ENCODE measurements around the gene CNOT3. TPM values are rescaled to one million over a fixed set of nuclear protein-coding genes. Genes with fewer than 3 reads are reported as not detected.

CNOT3 gene
- 13.1 and 25.5 TPM in 2 replicates for total RNA-seq

GRCh38 chr19:54137699-54138488, at the start of gene CNOT3:
TSS of gene CNOT3 (plus strand) at chr19:54137762. CDS start at chr19:54142979, 5,217 bp downstream.

DNA sequence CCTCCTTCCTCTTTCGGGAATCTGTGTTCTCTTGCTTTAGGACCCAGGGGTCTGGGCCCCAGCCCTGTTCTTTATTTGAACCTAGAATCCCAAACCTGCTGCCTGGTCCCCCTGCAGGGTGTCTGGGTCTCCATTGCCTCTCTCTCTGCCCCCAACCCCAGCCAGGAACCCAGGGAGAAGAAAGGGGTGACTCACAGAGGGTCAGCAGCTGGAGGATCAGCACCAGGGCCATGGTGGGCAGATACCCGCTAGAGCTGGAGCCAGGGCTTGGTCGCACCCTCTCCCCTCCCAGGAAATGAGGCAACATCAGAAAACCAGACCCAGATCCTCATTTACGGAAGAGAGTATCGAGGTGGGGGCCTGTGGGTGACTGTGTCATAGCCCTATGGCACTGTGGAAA, 37.0 kb upstream of the CNOT3 start, which contains the start of gene OSCAR:
Gene OSCAR, minus strand, starts transcription at position 243 of the 400 bp plus-strand sequence. Its CDS starts 11 bp downstream, at position 232.

DNA sequence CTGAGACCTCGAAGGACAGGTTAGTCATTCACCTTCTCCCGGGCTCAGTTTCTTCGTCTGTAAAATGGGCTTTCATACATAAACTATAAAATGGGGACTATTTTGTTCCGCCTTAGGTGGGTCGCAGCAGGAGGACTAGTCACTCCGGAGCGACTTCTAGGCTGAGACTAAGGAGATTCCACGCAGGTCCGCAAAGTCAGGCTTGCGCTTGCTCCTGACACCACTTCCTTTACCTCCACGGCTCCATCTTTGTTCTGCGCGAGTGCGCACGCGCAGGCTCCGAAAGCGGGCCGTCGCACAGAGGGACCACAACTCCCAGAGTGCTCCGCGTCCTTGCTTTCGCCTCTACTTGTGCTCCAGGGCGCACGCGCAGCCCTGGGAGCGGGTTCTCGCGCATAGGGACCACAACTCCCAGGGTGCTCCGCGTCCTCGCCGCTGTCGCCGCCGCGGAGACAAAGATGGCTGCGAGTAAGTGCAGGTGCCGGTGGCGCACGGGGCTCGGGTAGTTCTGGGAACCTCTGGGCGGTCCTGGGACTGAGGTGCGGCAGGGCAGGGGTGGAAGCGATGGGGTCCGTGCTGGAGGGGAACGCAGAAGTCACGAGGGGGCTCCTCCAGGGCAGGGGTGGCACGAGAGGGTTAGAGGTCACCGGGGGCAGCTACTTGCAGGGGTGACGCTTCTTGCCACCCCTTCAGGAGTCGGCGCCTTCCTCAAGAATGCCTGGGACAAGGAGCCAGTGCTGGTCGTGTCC, 35.0 kb upstream of the CNOT3 start, which contains the start of gene NDUFA3:
Gene NDUFA3, plus strand, starts transcription at position 435 of the 749 bp plus-strand sequence. Its CDS starts 24 bp downstream, at position 459.

DNA sequence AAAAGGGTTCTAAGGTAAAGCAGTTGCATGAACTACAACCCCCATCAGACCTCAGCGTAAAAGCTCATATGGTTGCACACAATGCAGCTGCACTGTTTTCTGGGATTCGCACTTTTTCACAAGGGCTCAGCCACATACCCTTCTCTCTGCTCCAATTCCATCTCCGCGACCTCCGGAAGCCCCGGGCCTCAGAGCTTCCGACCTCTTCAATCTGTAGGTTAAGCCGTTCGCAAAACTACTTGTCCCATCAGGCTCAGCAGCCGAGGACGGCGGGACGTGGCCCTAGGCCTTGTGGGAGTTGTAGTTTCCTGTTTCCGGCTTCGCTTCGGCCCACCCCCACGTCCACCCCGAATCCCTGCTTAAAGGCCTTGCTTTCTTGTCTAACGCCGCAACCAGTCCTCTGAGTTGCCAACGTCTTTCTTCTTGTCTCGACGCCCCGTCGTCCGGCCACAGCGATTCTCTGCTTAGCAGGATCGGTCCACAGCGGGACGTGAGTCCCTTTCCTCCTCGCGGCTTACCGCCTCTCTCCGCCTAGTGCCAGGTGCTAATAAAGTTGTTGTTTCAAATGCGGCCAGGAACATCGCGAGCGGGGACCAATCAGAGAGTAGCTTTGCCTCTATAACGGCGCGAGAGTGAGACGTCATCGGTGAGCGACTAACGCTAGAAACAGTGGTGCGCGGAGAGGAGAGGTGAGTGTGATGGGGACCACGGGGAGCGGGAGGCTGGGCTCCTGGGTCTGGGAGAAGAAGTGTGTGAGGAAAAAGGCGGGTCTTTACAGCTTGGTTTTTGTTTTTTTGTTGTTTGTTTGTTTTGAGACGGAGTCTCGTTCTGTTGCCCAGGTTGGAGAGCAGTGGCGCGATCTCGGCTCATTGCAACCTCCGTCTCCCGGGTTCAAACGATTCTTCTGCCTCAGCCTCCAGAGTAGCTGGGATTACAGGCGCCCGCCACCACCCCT, 22.2 kb upstream of the CNOT3 start, which contains the start of the genes PRPF31 and TFPT:
Gene PRPF31, plus strand, starts transcription at position 646 of the 955 bp plus-strand sequence. CDS start 2,525 bp downstream, outside the sequence.
Gene TFPT, minus strand, starts transcription at position 549 of the 955 bp plus-strand sequence. Its CDS starts 388 bp downstream, at position 161.

DNA sequence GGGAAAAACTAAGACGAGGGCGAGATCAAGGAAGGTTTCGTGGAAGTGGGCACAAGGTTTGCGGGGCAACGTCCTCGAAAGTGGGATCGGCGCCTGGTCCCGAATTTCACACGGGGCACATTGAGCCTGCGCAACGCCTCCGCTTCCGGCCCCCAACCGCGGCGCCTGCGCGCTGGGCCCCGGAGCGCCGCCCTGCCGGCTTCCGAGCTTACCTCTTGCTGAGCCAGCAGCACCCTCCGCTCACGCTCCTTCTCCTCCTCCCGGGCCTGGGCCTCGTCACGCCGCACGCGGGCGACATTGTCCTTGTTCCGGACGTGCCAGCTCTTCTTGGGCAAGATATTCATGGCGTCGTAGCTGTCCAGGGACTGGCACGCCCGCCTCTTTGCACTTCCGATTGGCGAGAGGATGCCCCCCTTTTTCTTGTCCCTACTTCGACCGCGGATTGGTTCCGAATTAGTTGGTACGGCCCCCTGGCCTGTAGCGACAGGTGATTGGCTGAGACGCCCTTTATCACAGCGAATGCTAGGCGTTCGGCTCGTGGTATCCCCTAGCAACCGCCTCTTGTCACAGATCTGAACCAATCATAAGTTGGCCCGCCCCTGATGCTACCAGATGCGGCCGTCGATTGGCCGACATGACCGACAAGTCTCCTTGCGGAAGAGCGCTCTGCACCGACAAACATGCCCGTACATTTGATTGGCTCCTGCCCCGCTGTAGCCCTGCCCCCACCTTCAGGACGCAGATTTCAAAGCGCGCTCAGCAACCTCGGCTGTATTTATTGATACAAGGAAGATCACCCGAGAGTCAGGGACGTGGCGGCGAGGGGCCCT, 22.0 kb downstream of the CNOT3 start, which contains the start of gene LENG1:
Gene LENG1, minus strand, starts transcription at position 370 of the 830 bp plus-strand sequence. Its CDS starts 26 bp downstream, at position 344.

GRCh38 chr19:54172471-54173358, 35.2 kb downstream of the CNOT3 start, which contains the start of gene TMC4:
TSS of gene TMC4 (minus strand) at chr19:54173160. CDS start at chr19:54173117, 43 bp downstream.

DNA sequence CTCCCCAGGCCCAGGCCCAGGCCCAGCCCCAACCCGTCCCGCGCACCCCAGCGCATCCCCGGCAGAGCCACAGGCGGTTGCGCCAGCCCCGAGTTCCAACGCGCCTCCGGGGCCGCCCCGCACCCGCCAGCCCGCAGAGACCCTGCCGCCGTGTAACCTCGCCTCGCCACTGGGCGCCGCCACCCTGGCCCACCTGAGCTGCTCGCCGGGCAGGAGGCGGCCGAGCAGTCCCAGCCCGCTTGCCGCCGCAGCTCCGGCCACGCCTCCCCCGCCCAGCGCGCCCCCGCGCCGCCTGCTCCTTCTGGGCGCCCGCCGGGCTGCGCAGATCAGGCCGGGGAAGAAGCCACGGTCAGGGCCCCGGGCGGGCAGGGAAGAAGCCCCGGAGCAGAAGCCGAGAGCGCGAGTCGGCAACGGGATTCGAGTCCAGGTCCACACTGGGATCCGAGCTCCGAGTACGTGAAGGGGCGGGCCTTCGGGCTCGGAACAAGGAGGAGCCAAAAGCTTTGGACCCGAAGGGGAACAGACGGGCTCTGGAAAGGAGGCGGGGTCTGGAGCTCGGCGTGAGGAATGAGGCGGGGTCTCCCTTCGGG, 51.7 kb downstream of the CNOT3 start, which contains the start of gene MBOAT7:
Gene MBOAT7, minus strand, starts transcription at position 436 of the 590 bp plus-strand sequence. CDS start 1,072 bp downstream, outside the sequence.

GRCh38 chr19:54191011-54191810, 53.6 kb downstream of the CNOT3 start, which contains the start of gene TSEN34:
TSS of gene TSEN34 (plus strand) at chr19:54191308. CDS start at chr19:54191365, 57 bp downstream.

Other genes with a start within 250 kb of the CNOT3 start
- 1.1 and 4.2 TPM in 2 replicates for gene CACNG7, start 228.5 kb upstream of the CNOT3 start, total RNA-seq
- gene CACNG8, start 174.8 kb upstream of the CNOT3 start, total RNA-seq, result 0.23 and 0.59 TPM in 2 replicates
- not detected in 2 replicates for gene CACNG6, start 146.1 kb upstream of the CNOT3 start, total RNA-seq
- not detected in 2 replicates for gene VSTM1, start 73.9 kb upstream of the CNOT3 start, total RNA-seq
- not detected in 2 replicates for gene TARM1, start 56.4 kb upstream of the CNOT3 start, total RNA-seq
- 0.78 TPM in 1 of 2 replicates, not detected in the other for gene OSCAR, start 37.0 kb upstream of the CNOT3 start, total RNA-seq
- gene NDUFA3, start 34.9 kb upstream of the CNOT3 start, total RNA-seq, result 8.8 and 9.5 TPM in 2 replicates
- gene TFPT, start 22.1 kb upstream of the CNOT3 start, total RNA-seq, result 9.1 and 18.1 TPM in 2 replicates
- 37.1 and 60.9 TPM in 2 replicates for gene PRPF31, start 22.0 kb upstream of the CNOT3 start, total RNA-seq
- gene LENG1, start 22.0 kb downstream of the CNOT3 start, total RNA-seq, result 4.6 and 5.3 TPM in 2 replicates
- under 0.01 and 0.60 TPM in 2 replicates for gene TMC4, start 35.4 kb downstream of the CNOT3 start, total RNA-seq
- gene MBOAT7, start 51.8 kb downstream of the CNOT3 start, total RNA-seq, result 59.7 and 112 TPM in 2 replicates
- 65.0 and 78.9 TPM in 2 replicates for gene TSEN34, start 53.5 kb downstream of the CNOT3 start, total RNA-seq
- gene RPS9, start 63.1 kb downstream of the CNOT3 start, total RNA-seq, result 753 and 1,564 TPM in 2 replicates
- gene LILRB3, start 85.2 kb downstream of the CNOT3 start, total RNA-seq, result not detected in 2 replicates
- gene LILRA6, start 105.0 kb downstream of the CNOT3 start, total RNA-seq, result not detected in 2 replicates
- not detected in 2 replicates for gene LILRB5, start 119.5 kb downstream of the CNOT3 start, total RNA-seq
- gene LILRB2, start 143.3 kb downstream of the CNOT3 start, total RNA-seq, result not detected in 2 replicates
- not detected in 2 replicates for gene LILRA5, start 175.4 kb downstream of the CNOT3 start, total RNA-seq
- not detected in 2 replicates for gene LILRA4, start 201.4 kb downstream of the CNOT3 start, total RNA-seq
- not detected in 2 replicates for gene LAIR1, start 227.2 kb downstream of the CNOT3 start, total RNA-seq